HCT116 (cell line): ENCODE results near the gene CYP1A2. TPM values are rescaled to one million over a fixed set of nuclear protein-coding genes. Genes with fewer than 3 reads are reported as not detected.

Source experiments
- ATAC-seq: fragments of 200-7000 bp; cut with Tn5 transposase; 2 replicates; pipeline ENCODE4 v1.9.1; 2020; ENCODE audit warnings: mild to moderate bottlenecking, moderate library complexity
- BruUV-seq: library from RNA; stranded (reverse); fragments of 400-500 nt; replicated peaks from 2 replicates; lab custom pipeline; 2021; lab: Mats Ljungman, UMichigan
- CTCF ChIA-PET: fragments of 300-600 bp; sonication (Branson Sonifier 250); formaldehyde crosslinking; loops from one replicate; lab custom pipeline; 2021; ENCODE audit warnings: antibody characterized with exemption; lab: Charles Lee
- POLR2A ChIA-PET: fragments of 300-600, 350-600 bp; sonication (Branson Sonifier 250); formaldehyde crosslinking; loops from one replicate; lab custom pipeline; 2021; ENCODE audit warnings: antibody characterized with exemption; lab: Charles Lee
- RAD21 ChIA-PET, 2 experiments: fragments of 300-600 bp; sonication (Branson Sonifier 250); formaldehyde crosslinking; loops; one replicate each; lab custom pipeline; 2023; ENCODE audit warnings: low total read pairs in 2 of 2; ENCODE audit not compliant: uncharacterized antibody in 2 of 2, unreplicated experiment in 2 of 2, low non-redundant PET in 1 of 2; lab: Charles Lee
- DNase-seq: peaks from one replicate; pipeline ENCODE4 v3.0.0-alpha.2; 2010; ENCODE audit warnings: low read depth, low spot score
- H2AFZ ChIP-seq: fragments of 200-600 bp; shearing (Covaris generic), sonication (generic); 2 replicates; pipeline ENCODE4 v1.6.1; 2017; ENCODE audit warnings: low read depth, mixed run types, mixed read lengths, antibody characterized with exemption, low read length; ENCODE audit not compliant: poor library complexity, severe bottlenecking
- H3K27ac ChIP-seq: 2 replicates; pipeline ENCODE4 v1.5.1; 2012; ENCODE audit warnings: low read depth, low read length
- H3K27me3 ChIP-seq: fragments of 200-600 bp; sonication (generic); 2 replicates; pipeline ENCODE4 v1.6.1; 2016; ENCODE audit warnings: mixed run types, low read length, mixed read lengths; ENCODE audit not compliant: insufficient read depth
- H3K36me3 ChIP-seq, 2 experiments: fragments of 200-500 bp in 1 of 2; fragments of 200-600 bp in 1 of 2; sonication (Bioruptor generic) in 1 of 2; sonication (generic) in 1 of 2; 2 replicates each; pipeline versions ENCODE4 v1.5.1 to v1.6.1; 2014 to 2016; ENCODE audit warnings: low read length in 2 of 2, inconsistent platforms in 1 of 2, mixed read lengths in 1 of 2, mixed run types in 1 of 2; ENCODE audit not compliant: insufficient read depth in 2 of 2, control insufficient read depth in 1 of 2
- H3K4me1 ChIP-seq, 2 experiments: fragments of 200-600 bp in 1 of 2; sonication (generic) in 1 of 2; 2 replicates each; pipeline versions ENCODE4 v1.5.1 to v1.6.1; 2012 to 2017; ENCODE audit warnings: low read length in 2 of 2, inconsistent platforms in 1 of 2, mild to moderate bottlenecking in 1 of 2, mixed read lengths in 1 of 2, mixed run types in 1 of 2, moderate library complexity in 1 of 2; ENCODE audit not compliant: insufficient read depth in 2 of 2, control insufficient read depth in 1 of 2
- H3K4me2 ChIP-seq: fragments of 200-600 bp; sonication (generic); 2 replicates; pipeline ENCODE4 v1.6.1; 2017; ENCODE audit warnings: mixed run types, low read length, mixed read lengths
- H3K4me3 ChIP-seq, 2 experiments: fragments of 200-600 bp in 1 of 2; sonication (generic) in 1 of 2; replicated peaks in 1 of 2; 2 replicates each; pipeline ENCODE4 v1.5.1; 2011 to 2016; ENCODE audit warnings: low read length in 2 of 2, control low read depth in 1 of 2, low read depth in 1 of 2, mild to moderate bottlenecking in 1 of 2, mixed read lengths in 1 of 2, mixed run types in 1 of 2
- H3K79me2 ChIP-seq: fragments of 200-600 bp; sonication (generic); 2 replicates; pipeline ENCODE4 v1.6.1; 2017; ENCODE audit warnings: mild to moderate bottlenecking, mixed run types, low read length, moderate library complexity, mixed read lengths; ENCODE audit not compliant: insufficient read depth
- H3K9ac ChIP-seq: fragments of 200-600 bp; sonication (generic); 2 replicates; pipeline ENCODE4 v1.6.1; 2016; ENCODE audit warnings: low read length, mixed read lengths
- H3K9me2 ChIP-seq: fragments of 200-600 bp; sonication (generic), shearing (Covaris generic); 2 replicates; pipeline ENCODE4 v1.6.1; 2017; ENCODE audit warnings: mixed run types, mild to moderate bottlenecking, moderate library complexity; ENCODE audit not compliant: insufficient read depth
- H3K9me3 ChIP-seq, 2 experiments: fragments of 200-500 bp in 1 of 2; fragments of 200-600 bp in 1 of 2; sonication (Bioruptor generic) in 1 of 2; sonication (generic) in 1 of 2; 2 replicates each; pipeline ENCODE4 v1.6.1; 2014 to 2017; ENCODE audit warnings: low read length in 2 of 2, mixed read lengths in 2 of 2, inconsistent platforms in 1 of 2, low read depth in 1 of 2, mild to moderate bottlenecking in 1 of 2, mixed run types in 1 of 2, moderate library complexity in 1 of 2; ENCODE audit not compliant: control insufficient read depth in 1 of 2, insufficient read depth in 1 of 2
- H4K20me1 ChIP-seq: fragments of 200-600 bp; sonication (generic), shearing (Covaris generic); 2 replicates; pipeline ENCODE4 v1.6.1; 2017; ENCODE audit warnings: mixed run types, mild to moderate bottlenecking, moderate library complexity; ENCODE audit not compliant: insufficient read depth
- ATF3 ChIP-seq: IDR thresholded peaks from 2 replicates; pipeline ENCODE4 v1.6.1; 2012
- CBX3 ChIP-seq: IDR thresholded peaks from 2 replicates; pipeline ENCODE4 v1.6.1; 2012; ENCODE audit warnings: low read depth
- CEBPB ChIP-seq: IDR thresholded peaks from 2 replicates; pipeline ENCODE4 v1.6.1; 2012; ENCODE audit warnings: low read depth
- FOSL1 ChIP-seq: IDR thresholded peaks from 2 replicates; pipeline ENCODE4 v1.6.1; 2012; ENCODE audit warnings: low read depth
- JUND ChIP-seq: IDR thresholded peaks from 2 replicates; pipeline ENCODE4 v1.6.1; 2012
- SP1 ChIP-seq: IDR thresholded peaks from 2 replicates; pipeline ENCODE4 v1.6.1; 2012; ENCODE audit warnings: low read depth
- SRF ChIP-seq: IDR thresholded peaks from 2 replicates; pipeline ENCODE4 v1.6.1; 2012; ENCODE audit warnings: low read depth
- ZFX ChIP-seq: fragments of 450-650 bp; IDR thresholded peaks from 2 replicates; pipeline ENCODE4 v1.6.1; 2017
- ZNF274 ChIP-seq: fragments of 200-500 bp; sonication (Bioruptor generic); IDR thresholded peaks from 2 replicates; pipeline ENCODE4 v1.6.1; 2014; ENCODE audit warnings: mild to moderate bottlenecking, low read depth, low read length, inconsistent platforms
- intact Hi-C: fragments of 100-400 bp; cut with micrococcal nuclease; formaldehyde crosslinking; loops from 2 replicates; pipeline ENCODE4 v1.10.0; 2022
- total RNA-seq: library from RNA; stranded (reverse); gene quantifications from one replicate; pipeline ENCODE4 v1.2.1, GENCODE V29; 2021; ENCODE audit not compliant: unreplicated experiment
- TF ChIP-seq, protein P1 (sequence below): IDR thresholded peaks from 2 replicates; pipeline ENCODE4 v1.6.1; 2012; ENCODE audit warnings: low read depth

Gene CYP1A2
- total RNA-seq, 1 experiment from 2014 or later, result not detected

- TF ChIP-seq, protein P1, sequence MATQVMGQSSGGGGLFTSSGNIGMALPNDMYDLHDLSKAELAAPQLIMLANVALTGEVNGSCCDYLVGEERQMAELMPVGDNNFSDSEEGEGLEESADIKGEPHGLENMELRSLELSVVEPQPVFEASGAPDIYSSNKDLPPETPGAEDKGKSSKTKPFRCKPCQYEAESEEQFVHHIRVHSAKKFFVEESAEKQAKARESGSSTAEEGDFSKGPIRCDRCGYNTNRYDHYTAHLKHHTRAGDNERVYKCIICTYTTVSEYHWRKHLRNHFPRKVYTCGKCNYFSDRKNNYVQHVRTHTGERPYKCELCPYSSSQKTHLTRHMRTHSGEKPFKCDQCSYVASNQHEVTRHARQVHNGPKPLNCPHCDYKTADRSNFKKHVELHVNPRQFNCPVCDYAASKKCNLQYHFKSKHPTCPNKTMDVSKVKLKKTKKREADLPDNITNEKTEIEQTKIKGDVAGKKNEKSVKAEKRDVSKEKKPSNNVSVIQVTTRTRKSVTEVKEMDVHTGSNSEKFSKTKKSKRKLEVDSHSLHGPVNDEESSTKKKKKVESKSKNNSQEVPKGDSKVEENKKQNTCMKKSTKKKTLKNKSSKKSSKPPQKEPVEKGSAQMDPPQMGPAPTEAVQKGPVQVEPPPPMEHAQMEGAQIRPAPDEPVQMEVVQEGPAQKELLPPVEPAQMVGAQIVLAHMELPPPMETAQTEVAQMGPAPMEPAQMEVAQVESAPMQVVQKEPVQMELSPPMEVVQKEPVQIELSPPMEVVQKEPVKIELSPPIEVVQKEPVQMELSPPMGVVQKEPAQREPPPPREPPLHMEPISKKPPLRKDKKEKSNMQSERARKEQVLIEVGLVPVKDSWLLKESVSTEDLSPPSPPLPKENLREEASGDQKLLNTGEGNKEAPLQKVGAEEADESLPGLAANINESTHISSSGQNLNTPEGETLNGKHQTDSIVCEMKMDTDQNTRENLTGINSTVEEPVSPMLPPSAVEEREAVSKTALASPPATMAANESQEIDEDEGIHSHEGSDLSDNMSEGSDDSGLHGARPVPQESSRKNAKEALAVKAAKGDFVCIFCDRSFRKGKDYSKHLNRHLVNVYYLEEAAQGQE, result no peak
- TF ChIP-seq JUND (peak; percentile 82), ZNF274 (no peak), SP1 (peak; percentile 96)
Observed at GRCh38 chr15:74723754-74724334, 24.8 kb upstream of the CYP1A2 start (continued).

- intact Hi-C loops, result no loop called here
- H3K9me3 ChIP-seq, result no peaks in the 10 kb centered on the region
- peak overlapping the region; percentile 39; the same call in 1 of the 2 replicates for H3K27ac ChIP-seq
- no peak; the same call in 1 of the 2 replicates for ATAC-seq
- ChIA-PET CTCF (interaction anchor here (0.9 to 1.4 kb wide), 3 partner anchors 43 to 343 kb away, joined by 3 to 4 read pairs (median 3); no protein-coding TSS in a partner anchor), RAD21 (interaction anchor here in 1 of 2 experiments (0.6 kb wide), 1 partner anchor 60 kb away, joined by 3 read pairs; no protein-coding TSS in a partner anchor), POLR2A (interaction anchor here (2.5 kb wide), 1 partner anchor 35 kb away, joined by 10 read pairs; no protein-coding TSS in a partner anchor)
- H3K4me1 ChIP-seq, result peaks cover 22 to 39% of the 10 kb centered on the region in 2 experiments
- no peaks in the 10 kb centered on the region for H3K36me3 ChIP-seq
- peak overlapping the region in 1 of 2 experiments; percentile 71; a peak in 2 of 4 replicates for H3K4me3 ChIP-seq
- H3K4me2 ChIP-seq, result peak overlapping the region; percentile 100
- no peaks in the 10 kb centered on the region for H4K20me1 ChIP-seq
- no peak overlapping the region; the same call in 1 of the 2 replicates for H3K9ac ChIP-seq
- DNase-seq, result no peak
- TF ChIP-seq SP1 (no peak), CEBPB (no peak), FOSL1 (no peak), SRF (no peak), ATF3 (no peak), CBX3 (no peak), ZFX (no peak)
- TF ChIP-seq, protein P1, result no peak
- TF ChIP-seq, all 23 proteins: peak for 0
- BruUV-seq, result no TSS peak
- H3K9me2 ChIP-seq, result no peaks in the 10 kb centered on the region
- no peak overlapping the region for H2AFZ ChIP-seq
- no peaks in the 10 kb centered on the region for H3K79me2 ChIP-seq
- H3K27me3 ChIP-seq, result no peaks in the 10 kb centered on the region
Observed at GRCh38 chr15:74724570-74725224, 23.9 kb upstream of the CYP1A2 start.
